SK-N-SH (cell line): ENCODE results near the gene SLC7A6. TPM values are rescaled to one million over a fixed set of nuclear protein-coding genes. Genes with fewer than 3 reads are reported as not detected.
A peak's percentile ranks its signal among the peaks of the same experiment; 100 is the strongest.

Experiments used
- CTCF ChIA-PET: fragments of 300-600, 350-600 bp; formaldehyde crosslinking; extraction: SDS; loops from one replicate; lab custom pipeline; 2021; lab: Yijun Ruan, JAX
- POLR2A ChIA-PET: fragments of 350-600 bp; sonication (Branson Sonifier 250); formaldehyde crosslinking; extraction: SDS; loops from one replicate; lab custom pipeline; 2020; ENCODE audit warnings: antibody characterized with exemption, inconsistent platforms; lab: Yijun Ruan, JAX
- DNase-seq: peaks from one replicate; pipeline ENCODE4 v3.0.0; 2012
- H2AFZ ChIP-seq: fragments of 200-600 bp; sonication (generic); 2 replicates; pipeline ENCODE4 v1.8.1; 2016; ENCODE audit warnings: antibody characterized with exemption, mild to moderate bottlenecking, low read depth
- H3F3A ChIP-seq: fragments of 200-600 bp; sonication (generic); replicated peaks from 2 replicates; pipeline ENCODE3; 2016; ENCODE audit warnings: antibody characterized with exemption, mild to moderate bottlenecking; ENCODE audit not compliant: insufficient read depth
- H3K27ac ChIP-seq, 2 experiments: fragments of 200-500 bp in 1 of 2; fragments of 200-600 bp in 1 of 2; sonication (Bioruptor generic) in 1 of 2; sonication (generic), shearing (Covaris generic) in 1 of 2; 2 replicates each; pipeline versions ENCODE4 v1.5.1 to v1.6.1; 2014 to 2016; ENCODE audit warnings: low read depth in 2 of 2, inconsistent platforms in 1 of 2, low read length in 1 of 2, mild to moderate bottlenecking in 1 of 2, mixed read lengths in 1 of 2
- H3K27me3 ChIP-seq: fragments of 200-600 bp; sonication (generic), shearing (Covaris generic); 2 replicates; pipeline ENCODE4 v1.6.1; 2016; ENCODE audit warnings: mixed run types; ENCODE audit not compliant: insufficient read depth
- H3K36me3 ChIP-seq, 2 experiments: fragments of 200-500 bp in 1 of 2; fragments of 200-600 bp in 1 of 2; sonication (Bioruptor generic) in 1 of 2; sonication (generic) in 1 of 2; replicated peaks in 1 of 2; 2 replicates each; pipeline versions ENCODE3 to v1.5.1; 2014 to 2016; ENCODE audit warnings: low read length in 1 of 2, mild to moderate bottlenecking in 1 of 2; ENCODE audit not compliant: insufficient read depth in 2 of 2, control insufficient read depth in 1 of 2
- H3K4me1 ChIP-seq, 2 experiments: fragments of 200-500 bp in 1 of 2; fragments of 200-600 bp in 1 of 2; sonication (Bioruptor generic) in 1 of 2; sonication (generic), shearing (Covaris generic) in 1 of 2; 2 replicates each; pipeline versions ENCODE4 v1.5.1 to v1.6.1; 2014 to 2016; ENCODE audit warnings: low read depth in 1 of 2, low read length in 1 of 2, mixed run types in 1 of 2; ENCODE audit not compliant: insufficient read depth in 2 of 2, control insufficient read depth in 1 of 2
- H3K4me2 ChIP-seq: fragments of 200-600 bp; sonication (generic), shearing (Covaris generic); 2 replicates; pipeline ENCODE4 v1.6.1; 2017; ENCODE audit warnings: mixed run types
- H3K4me3 ChIP-seq, 2 experiments: fragments of 200-500 bp in 1 of 2; fragments of 200-600 bp in 1 of 2; sonication (Bioruptor generic) in 1 of 2; sonication (generic), shearing (Covaris generic) in 1 of 2; 2 replicates each; pipeline versions ENCODE4 v1.5.1 to v1.8.1; 2014 to 2016; ENCODE audit warnings: low read depth in 2 of 2, inconsistent platforms in 1 of 2, low read length in 1 of 2, mild to moderate bottlenecking in 1 of 2, mixed read lengths in 1 of 2, moderate library complexity in 1 of 2
- H3K79me2 ChIP-seq: fragments of 200-600 bp; sonication (generic); 2 replicates; pipeline ENCODE4 v1.8.1; 2017; ENCODE audit warnings: mild to moderate bottlenecking; ENCODE audit not compliant: insufficient read depth
- H3K9ac ChIP-seq: fragments of 200-600 bp; sonication (generic); 2 replicates; pipeline ENCODE4 v1.6.1; 2017; ENCODE audit warnings: mixed run types
- H3K9me2 ChIP-seq: fragments of 200-600 bp; sonication (generic); 2 replicates; pipeline ENCODE4 v1.6.1; 2017; ENCODE audit warnings: mixed run types
- H3K9me3 ChIP-seq: fragments of 200-600 bp; sonication (generic); 2 replicates; pipeline ENCODE4 v1.6.1; 2017; ENCODE audit warnings: mixed run types, mild to moderate bottlenecking, moderate library complexity
- H4K20me1 ChIP-seq: fragments of 200-600 bp; sonication (generic); 2 replicates; pipeline ENCODE4 v1.6.1; 2017; ENCODE audit warnings: mild to moderate bottlenecking, mixed run types; ENCODE audit not compliant: insufficient read depth
- CHD2 ChIP-seq: fragments of 150-350 bp; IDR thresholded peaks from 2 replicates; pipeline ENCODE4 v1.6.1; 2018; ENCODE audit warnings: low read length; ENCODE audit not compliant: partially characterized antibody
- ELF1 ChIP-seq: IDR thresholded peaks from 2 replicates; pipeline ENCODE4 v1.4.0; 2012
- FOXJ3 ChIP-seq: sonication (generic); formaldehyde crosslinking; IDR thresholded peaks from 2 replicates; pipeline ENCODE4 v1.5.1; 2020; ENCODE audit warnings: mild to moderate bottlenecking, missing genetic modification reagents
- FOXM1 ChIP-seq: IDR thresholded peaks from 2 replicates; pipeline ENCODE4 v1.4.0; 2012; ENCODE audit warnings: low read depth, mild to moderate bottlenecking
- GABPA ChIP-seq: IDR thresholded peaks from 2 replicates; pipeline ENCODE4 v1.4.0; 2012; ENCODE audit warnings: low read depth, mild to moderate bottlenecking
- JUND ChIP-seq: IDR thresholded peaks from 2 replicates; pipeline ENCODE4 v1.4.0; 2012
- MEF2A ChIP-seq: IDR thresholded peaks from 2 replicates; pipeline ENCODE4 v1.4.0; 2012; ENCODE audit warnings: low read depth, borderline replicate concordance
- NFIC ChIP-seq: IDR thresholded peaks from 2 replicates; pipeline ENCODE4 v1.4.0; 2012; ENCODE audit warnings: borderline replicate concordance
- POLR2AphosphoS5 ChIP-seq: IDR thresholded peaks from 2 replicates; pipeline ENCODE4 v1.6.1; 2012; ENCODE audit warnings: low read depth, low read length
- RAD21 ChIP-seq: IDR thresholded peaks from 2 replicates; pipeline ENCODE4 v1.6.1; 2012; ENCODE audit warnings: mild to moderate bottlenecking, low read length
- SIN3A ChIP-seq: IDR thresholded peaks from 2 replicates; pipeline ENCODE4 v1.6.1; 2012; ENCODE audit warnings: low read depth, mild to moderate bottlenecking, low read length, moderate library complexity, borderline replicate concordance
- SMC3 ChIP-seq: IDR thresholded peaks from 2 replicates; pipeline ENCODE4 v1.6.1; 2012; ENCODE audit warnings: low read depth, low read length, improper control_type of control experiment
- TAF1 ChIP-seq: IDR thresholded peaks from 2 replicates; pipeline ENCODE4 v1.6.1; 2012; ENCODE audit warnings: low read depth, mild to moderate bottlenecking, low read length, moderate library complexity, borderline replicate concordance
- TCF12 ChIP-seq: IDR thresholded peaks from 2 replicates; pipeline ENCODE4 v1.4.0; 2012
- YY1 ChIP-seq: IDR thresholded peaks from 2 replicates; pipeline ENCODE4 v1.4.0; 2012; ENCODE audit warnings: low read depth, mild to moderate bottlenecking
- WGBS: methylation state at CpG from one replicate; pipeline ENCODE4 v1.1.6; 2017; ENCODE audit warnings: low lambda C conversion rate; 5-methylcytosine and 5-hydroxymethylcytosine counted together
- polyA plus RNA-seq, 3 experiments: library from polyadenylated mRNA; depleted of rRNA; stranded (reverse); fragments of >200 nt; gene quantifications; 2 replicates each; pipeline ENCODE4 v1.2.3, GENCODE V29; 2012
- TF ChIP-seq, protein P1 (sequence below): fragments of 200-600 bp; sonication (generic); IDR thresholded peaks from 2 replicates; pipeline ENCODE4 v1.6.1; 2017; ENCODE audit warnings: antibody characterized with exemption, mild to moderate bottlenecking, moderate library complexity
- TF ChIP-seq, protein P2 (sequence below): IDR thresholded peaks from 2 replicates; pipeline ENCODE4 v1.4.0; 2012; ENCODE audit warnings: low read depth, borderline replicate concordance
- TF ChIP-seq, protein P3 (sequence below): IDR thresholded peaks from 2 replicates; pipeline ENCODE4 v1.4.0; 2012; ENCODE audit warnings: low read depth, borderline replicate concordance
- TF ChIP-seq, protein P4 (sequence below): fragments of 150-350 bp; IDR thresholded peaks from 2 replicates; pipeline ENCODE4 v1.6.1; 2017; ENCODE audit warnings: antibody characterized with exemption, low read length, low read depth, borderline replicate concordance
- TF ChIP-seq, protein P5 (sequence below): IDR thresholded peaks from 2 replicates; pipeline ENCODE4 v1.4.0; 2012; ENCODE audit warnings: low read depth
- TF ChIP-seq, protein P6 (sequence below): IDR thresholded peaks from 2 replicates; pipeline ENCODE4 v1.6.1; 2012; ENCODE audit warnings: mild to moderate bottlenecking, low read depth, low read length, moderate library complexity

SLC7A6 gene
- polyA plus RNA-seq, 1 of the 3 experiments (the other 2 are of a cell fraction): 19.0 TPM

DNA sequence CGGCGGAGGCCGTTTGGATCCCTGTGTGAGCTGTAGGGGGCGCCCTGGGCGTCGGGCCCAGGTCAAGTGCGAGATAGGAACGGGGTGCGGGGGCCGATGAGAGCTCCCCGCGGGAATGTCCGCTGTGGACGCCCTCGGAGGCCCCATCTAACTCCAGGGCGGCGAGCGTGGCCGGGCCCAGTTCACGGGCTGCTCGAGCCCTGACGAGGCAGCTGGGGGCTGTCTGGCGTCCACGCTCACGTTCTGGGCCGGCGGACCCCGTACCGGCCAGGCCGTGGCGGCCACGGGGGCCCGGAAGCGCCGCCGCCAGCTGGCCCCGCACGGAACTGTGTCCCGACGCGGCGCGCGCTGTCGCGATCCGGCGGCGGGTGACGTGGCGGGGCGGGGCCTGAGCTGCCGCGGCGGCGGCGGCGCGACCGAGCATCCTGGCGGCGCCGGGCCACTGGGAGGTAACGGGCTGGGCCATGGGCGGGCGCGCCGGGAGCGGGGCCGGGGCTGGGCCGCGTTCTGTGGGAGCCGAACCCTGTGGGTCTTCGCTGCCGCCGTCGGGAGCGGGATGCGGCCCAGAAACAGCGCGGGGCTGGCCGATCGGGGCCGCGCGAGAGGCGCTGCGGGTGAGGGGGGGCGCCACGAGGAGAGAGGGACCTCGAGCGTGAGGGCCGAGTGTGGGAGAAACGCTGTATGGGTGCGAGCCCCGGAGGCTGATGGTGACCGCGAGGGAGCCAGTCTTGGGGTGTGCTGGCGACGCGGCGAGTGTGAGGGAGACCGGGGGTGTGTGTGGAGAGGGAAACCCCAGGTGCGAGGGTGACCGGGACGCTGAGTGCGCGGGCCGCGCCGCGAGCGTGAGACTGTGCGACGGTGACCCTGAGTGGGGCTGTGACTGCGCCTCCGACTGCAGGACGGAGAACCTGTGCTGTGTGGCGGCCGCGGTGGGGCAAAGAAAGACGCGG lies at the start of gene SLC7A6 (continued):
- TF ChIP-seq, protein P1, sequence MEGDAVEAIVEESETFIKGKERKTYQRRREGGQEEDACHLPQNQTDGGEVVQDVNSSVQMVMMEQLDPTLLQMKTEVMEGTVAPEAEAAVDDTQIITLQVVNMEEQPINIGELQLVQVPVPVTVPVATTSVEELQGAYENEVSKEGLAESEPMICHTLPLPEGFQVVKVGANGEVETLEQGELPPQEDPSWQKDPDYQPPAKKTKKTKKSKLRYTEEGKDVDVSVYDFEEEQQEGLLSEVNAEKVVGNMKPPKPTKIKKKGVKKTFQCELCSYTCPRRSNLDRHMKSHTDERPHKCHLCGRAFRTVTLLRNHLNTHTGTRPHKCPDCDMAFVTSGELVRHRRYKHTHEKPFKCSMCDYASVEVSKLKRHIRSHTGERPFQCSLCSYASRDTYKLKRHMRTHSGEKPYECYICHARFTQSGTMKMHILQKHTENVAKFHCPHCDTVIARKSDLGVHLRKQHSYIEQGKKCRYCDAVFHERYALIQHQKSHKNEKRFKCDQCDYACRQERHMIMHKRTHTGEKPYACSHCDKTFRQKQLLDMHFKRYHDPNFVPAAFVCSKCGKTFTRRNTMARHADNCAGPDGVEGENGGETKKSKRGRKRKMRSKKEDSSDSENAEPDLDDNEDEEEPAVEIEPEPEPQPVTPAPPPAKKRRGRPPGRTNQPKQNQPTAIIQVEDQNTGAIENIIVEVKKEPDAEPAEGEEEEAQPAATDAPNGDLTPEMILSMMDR: peak; percentile 77
- TF ChIP-seq, protein P2, sequence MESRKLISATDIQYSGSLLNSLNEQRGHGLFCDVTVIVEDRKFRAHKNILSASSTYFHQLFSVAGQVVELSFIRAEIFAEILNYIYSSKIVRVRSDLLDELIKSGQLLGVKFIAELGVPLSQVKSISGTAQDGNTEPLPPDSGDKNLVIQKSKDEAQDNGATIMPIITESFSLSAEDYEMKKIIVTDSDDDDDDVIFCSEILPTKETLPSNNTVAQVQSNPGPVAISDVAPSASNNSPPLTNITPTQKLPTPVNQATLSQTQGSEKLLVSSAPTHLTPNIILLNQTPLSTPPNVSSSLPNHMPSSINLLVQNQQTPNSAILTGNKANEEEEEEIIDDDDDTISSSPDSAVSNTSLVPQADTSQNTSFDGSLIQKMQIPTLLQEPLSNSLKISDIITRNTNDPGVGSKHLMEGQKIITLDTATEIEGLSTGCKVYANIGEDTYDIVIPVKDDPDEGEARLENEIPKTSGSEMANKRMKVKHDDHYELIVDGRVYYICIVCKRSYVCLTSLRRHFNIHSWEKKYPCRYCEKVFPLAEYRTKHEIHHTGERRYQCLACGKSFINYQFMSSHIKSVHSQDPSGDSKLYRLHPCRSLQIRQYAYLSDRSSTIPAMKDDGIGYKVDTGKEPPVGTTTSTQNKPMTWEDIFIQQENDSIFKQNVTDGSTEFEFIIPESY: 0 out of 2 replicates have a peak, but pooled peaks have one; percentile 48
- TF ChIP-seq TCF12 (no peak), ELF1 (0 out of 2 replicates have a peak, but pooled peaks have one; percentile 34), YY1 (no peak), SIN3A (peak; percentile 12; the same call in 1 of the 2 replicates), GABPA (0 out of 2 replicates have a peak, but pooled peaks have one; percentile 36), JUND (no peak), RAD21 (no peak; the same call in 1 of the 2 replicates), FOXJ3 (CRISPR knock-in tag) (no peak)
- TF ChIP-seq, protein P3, sequence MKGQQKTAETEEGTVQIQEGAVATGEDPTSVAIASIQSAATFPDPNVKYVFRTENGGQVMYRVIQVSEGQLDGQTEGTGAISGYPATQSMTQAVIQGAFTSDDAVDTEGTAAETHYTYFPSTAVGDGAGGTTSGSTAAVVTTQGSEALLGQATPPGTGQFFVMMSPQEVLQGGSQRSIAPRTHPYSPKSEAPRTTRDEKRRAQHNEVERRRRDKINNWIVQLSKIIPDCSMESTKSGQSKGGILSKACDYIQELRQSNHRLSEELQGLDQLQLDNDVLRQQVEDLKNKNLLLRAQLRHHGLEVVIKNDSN: no peak

DNA sequence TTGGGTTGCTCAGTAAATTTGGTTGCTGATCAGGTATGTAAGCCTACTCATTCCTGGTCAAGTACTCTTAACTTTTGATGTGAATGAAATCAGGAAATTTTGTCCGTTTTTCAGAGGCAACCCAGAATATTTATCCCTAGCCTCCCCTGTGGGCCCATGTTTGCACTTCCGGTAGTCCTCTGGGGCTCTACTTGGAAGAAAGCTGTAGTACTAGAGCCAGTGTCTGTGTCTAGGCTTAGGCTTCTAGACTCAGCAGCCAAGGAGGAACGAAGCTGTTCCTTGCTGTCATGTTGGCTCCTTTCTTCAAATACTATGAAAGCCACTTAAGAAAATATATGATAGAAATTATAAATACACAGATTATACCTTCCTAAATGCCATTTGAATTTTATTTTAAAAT lies 49.6 kb upstream of the SLC7A6 start:
- Histone ChIP-seq H3K27me3 (no peaks in the 10 kb centered on the region), H3K4me2 (no peak overlapping the region), H3F3A (no peaks in the 10 kb centered on the region), H3K9me2 (no peaks in the 10 kb centered on the region), H3K79me2 (peaks cover 15% of the 10 kb centered on the region; the same call in 1 of the 2 replicates), H2AFZ (no peak overlapping the region), H3K27ac (no peak overlapping the region), H3K4me1 (no peaks in the 10 kb centered on the region), H3K4me3 (no peak overlapping the region), H3K9ac (no peak overlapping the region), H3K9me3 (no peaks in the 10 kb centered on the region), H3K36me3 (peaks cover 0 to 6% of the 10 kb centered on the region in 2 experiments), H4K20me1 (0 out of 2 replicates have a peak, but pooled peaks cover 3% of the 10 kb centered on the region)
- no peak for DNase-seq
- 91% methylated on average over 3 of the region's 3 CpGs for WGBS
- CTCF ChIA-PET: no interaction called here
- POLR2A ChIA-PET: no interaction called here
- TF ChIP-seq TAF1: no peak
- TF ChIP-seq, protein P4, sequence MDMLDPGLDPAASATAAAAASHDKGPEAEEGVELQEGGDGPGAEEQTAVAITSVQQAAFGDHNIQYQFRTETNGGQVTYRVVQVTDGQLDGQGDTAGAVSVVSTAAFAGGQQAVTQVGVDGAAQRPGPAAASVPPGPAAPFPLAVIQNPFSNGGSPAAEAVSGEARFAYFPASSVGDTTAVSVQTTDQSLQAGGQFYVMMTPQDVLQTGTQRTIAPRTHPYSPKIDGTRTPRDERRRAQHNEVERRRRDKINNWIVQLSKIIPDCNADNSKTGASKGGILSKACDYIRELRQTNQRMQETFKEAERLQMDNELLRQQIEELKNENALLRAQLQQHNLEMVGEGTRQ: no peak
- no peak for TF ChIP-seq MEF2A
- TF ChIP-seq GABPA: no peak
- TF ChIP-seq FOXM1: no peak
- TF ChIP-seq, protein P5, sequence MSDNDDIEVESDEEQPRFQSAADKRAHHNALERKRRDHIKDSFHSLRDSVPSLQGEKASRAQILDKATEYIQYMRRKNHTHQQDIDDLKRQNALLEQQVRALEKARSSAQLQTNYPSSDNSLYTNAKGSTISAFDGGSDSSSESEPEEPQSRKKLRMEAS: no peak
- TF ChIP-seq SMC3: no peak
- TF ChIP-seq, protein P6, sequence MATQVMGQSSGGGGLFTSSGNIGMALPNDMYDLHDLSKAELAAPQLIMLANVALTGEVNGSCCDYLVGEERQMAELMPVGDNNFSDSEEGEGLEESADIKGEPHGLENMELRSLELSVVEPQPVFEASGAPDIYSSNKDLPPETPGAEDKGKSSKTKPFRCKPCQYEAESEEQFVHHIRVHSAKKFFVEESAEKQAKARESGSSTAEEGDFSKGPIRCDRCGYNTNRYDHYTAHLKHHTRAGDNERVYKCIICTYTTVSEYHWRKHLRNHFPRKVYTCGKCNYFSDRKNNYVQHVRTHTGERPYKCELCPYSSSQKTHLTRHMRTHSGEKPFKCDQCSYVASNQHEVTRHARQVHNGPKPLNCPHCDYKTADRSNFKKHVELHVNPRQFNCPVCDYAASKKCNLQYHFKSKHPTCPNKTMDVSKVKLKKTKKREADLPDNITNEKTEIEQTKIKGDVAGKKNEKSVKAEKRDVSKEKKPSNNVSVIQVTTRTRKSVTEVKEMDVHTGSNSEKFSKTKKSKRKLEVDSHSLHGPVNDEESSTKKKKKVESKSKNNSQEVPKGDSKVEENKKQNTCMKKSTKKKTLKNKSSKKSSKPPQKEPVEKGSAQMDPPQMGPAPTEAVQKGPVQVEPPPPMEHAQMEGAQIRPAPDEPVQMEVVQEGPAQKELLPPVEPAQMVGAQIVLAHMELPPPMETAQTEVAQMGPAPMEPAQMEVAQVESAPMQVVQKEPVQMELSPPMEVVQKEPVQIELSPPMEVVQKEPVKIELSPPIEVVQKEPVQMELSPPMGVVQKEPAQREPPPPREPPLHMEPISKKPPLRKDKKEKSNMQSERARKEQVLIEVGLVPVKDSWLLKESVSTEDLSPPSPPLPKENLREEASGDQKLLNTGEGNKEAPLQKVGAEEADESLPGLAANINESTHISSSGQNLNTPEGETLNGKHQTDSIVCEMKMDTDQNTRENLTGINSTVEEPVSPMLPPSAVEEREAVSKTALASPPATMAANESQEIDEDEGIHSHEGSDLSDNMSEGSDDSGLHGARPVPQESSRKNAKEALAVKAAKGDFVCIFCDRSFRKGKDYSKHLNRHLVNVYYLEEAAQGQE: no peak
- no peak for TF ChIP-seq JUND
- no peak for TF ChIP-seq NFIC
- no peak for TF ChIP-seq YY1
- no peak for TF ChIP-seq POLR2AphosphoS5
- no peak for TF ChIP-seq CHD2
